HG03432 (cell line): ENCODE measurements around the gene DSEL.

ENCODE experiments used
- ATAC-seq: cut with Tn5 transposase; IDR thresholded peaks from one replicate; pipeline ENCODE4 v1.9.1; 2021; ENCODE audit warnings: mild to moderate bottlenecking, moderate library complexity; ENCODE audit not compliant: unreplicated experiment

The DSEL gene

DNA sequence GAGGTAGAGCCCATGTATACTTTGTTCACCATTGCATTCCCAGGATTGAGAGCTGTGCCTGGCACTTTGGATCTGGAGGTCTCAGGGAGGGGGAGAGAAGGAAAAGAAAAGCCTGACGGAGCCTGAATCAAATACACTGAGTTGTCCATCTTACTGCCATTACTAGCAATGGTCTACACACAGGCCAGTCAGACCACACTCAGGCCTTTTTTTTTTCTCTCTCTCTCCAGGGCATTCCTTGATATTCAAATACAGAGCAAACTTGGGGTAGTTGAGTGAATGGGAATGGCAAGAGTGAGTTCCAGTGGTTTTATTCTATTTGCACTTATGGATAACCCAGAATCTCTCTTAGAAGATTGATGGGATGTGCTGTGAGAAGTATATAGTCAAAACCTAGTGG is 11.8 kb downstream of the DSEL start:
- ATAC-seq = no peak

DNA sequence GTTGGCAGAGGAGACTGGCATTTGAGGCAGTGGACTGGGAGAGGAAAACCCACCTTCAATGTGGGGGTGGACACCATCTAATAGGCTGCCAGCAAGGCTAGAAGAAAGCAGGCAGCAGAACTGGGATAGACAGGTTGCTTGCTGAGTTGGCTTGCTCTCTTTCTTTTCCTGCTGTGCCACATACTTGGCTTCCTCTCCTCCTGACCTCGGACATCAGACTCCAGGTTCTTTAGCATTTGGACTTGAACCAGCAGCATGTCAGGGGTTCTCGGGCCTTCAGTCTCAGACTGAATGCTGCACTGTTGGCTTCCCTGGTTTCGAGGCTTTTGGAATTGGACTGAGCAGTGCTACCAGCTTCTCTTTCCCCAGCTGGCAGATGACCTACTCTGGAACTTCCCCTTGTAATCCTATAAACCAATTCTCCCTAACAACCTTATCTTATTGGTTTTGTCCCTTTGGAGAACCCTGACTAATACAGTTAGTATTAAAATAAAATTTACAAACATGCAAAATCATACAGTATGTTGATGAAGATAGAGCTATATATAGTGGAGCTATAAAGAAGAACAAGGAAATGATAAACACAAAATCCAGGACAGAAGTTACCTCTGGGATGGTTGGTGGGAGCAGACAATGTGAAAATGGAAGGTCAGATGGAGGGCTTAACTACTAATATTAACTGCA is 15.9 kb downstream of the DSEL start:
- no peak for ATAC-seq

DNA sequence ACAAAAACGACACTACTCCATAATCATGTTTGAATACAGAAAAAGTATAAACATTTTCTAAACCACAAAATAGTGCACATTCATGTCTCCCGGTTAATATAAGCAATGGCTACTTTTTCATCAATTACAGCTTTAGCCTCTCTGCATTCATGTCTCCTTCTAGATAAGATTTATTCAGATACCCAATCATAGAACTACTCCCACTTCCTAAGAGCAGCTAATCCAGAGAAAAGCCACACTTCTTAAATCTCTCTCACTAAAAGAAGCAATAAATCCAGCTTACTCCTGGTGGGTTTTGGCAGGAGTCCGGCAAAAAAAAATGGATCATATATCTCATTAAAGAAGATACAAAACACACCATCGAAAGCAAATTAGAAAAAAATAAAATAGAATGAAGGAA is 20.1 kb downstream of the DSEL start:
- no peak for ATAC-seq

- ATAC-seq = no peak
Measured at GRCh38 chr18:67486534-67486933, 30.0 kb downstream of the DSEL start.

GRCh38 chr18:67485655-67486054 is 30.9 kb downstream of the DSEL start:
- ATAC-seq = no peak

DNA sequence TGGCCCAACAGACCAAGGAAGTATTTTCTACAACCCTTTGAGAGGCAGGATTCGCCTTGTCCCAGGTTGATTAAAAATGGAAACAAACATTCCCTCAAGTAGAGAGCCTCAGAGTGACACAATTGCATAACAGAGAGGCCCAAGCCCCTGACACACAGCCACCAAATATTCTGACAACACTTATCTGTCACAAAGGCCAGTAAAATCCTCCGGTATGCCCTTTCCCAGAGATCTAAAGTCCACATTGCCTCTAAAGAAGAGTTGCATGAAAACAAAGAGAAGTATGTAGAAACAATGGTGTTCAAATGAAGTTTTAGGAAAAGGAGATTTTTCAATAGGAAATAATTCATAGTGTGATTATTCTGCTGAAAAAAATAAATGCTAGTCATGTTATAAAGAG is 32.1 kb downstream of the DSEL start:
- ATAC-seq = no peak

- ATAC-seq = no peak
Measured at GRCh38 chr18:67483952-67484351, 32.6 kb downstream of the DSEL start.

- no peak for ATAC-seq
Measured at GRCh38 chr18:67483237-67483636, 33.3 kb downstream of the DSEL start.

DNA sequence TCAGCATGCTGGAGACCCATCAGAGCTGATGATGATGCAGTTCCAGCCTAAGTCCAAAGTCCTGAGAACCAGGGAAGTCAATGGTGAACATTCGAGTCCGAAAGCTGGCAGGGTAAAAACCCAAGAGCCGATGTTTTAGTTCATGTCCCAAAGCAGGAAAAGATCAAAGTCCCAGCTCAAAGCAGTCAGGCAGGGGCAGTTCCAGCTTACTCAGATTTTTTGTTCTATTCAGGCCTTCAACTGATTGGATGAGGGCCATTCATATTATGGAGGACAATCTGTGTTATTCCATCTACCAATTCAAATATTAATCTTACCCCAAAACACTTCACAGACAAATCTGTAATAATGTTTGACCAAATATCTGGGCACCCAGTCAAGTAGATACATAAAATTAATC is 38.3 kb downstream of the DSEL start:
- ATAC-seq = no peak

DNA sequence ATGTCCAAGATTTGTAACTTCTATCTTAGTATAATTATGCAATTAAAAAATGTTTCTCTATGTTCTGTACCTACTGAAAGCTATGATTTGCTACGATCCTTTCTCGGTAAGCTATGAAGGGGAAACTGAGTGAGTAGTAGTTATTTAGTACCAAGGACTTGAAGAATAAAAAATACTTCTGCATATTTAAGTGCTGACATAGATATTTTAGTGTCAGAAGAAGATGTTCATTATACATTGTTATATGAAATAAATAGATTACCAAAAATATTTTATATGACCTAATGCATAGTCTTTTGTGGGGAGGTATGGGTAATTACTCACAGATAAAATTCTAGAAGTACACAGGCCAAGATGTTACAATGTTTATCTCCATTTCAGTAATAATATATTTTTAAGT is 39.0 kb downstream of the DSEL start:
- ATAC-seq = no peak

DNA sequence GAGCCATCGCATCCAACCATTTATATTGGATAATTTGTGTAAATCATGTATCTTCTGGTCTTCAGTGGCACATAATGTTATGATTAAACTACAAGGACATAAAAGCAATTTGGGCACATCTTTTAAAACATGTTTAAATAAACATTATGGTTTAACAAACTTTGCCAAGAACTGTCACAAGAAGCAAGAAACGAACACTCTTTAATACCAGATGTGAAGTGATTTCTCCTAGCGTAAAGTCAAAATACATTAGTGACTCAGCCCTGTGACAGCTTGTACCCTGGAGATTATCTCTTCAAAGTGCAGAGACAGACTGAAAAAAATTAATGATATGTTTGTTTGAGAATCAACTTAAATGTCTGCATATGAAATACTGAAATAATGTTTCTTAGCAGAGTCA is 39.9 kb downstream of the DSEL start:
- no peak for ATAC-seq

DNA sequence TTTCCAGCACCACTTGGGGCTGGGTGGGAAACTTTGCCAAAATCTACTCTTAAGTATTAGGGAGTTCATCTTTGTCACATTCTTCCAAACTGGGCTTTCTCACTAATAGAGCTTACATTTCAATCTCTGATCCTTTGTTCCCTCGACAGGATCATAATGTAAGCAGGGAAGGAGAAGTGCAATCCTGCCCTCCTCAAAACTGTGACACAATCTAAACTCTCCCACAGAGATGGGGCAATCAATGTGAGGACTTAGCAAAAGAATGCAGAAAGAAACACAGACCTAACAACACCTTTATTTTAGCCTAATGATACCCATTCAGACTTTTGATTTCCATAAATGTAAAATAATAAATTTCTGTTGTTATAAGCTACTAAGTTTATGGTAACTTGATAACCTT is 40.8 kb downstream of the DSEL start:
- ATAC-seq = no peak

DNA sequence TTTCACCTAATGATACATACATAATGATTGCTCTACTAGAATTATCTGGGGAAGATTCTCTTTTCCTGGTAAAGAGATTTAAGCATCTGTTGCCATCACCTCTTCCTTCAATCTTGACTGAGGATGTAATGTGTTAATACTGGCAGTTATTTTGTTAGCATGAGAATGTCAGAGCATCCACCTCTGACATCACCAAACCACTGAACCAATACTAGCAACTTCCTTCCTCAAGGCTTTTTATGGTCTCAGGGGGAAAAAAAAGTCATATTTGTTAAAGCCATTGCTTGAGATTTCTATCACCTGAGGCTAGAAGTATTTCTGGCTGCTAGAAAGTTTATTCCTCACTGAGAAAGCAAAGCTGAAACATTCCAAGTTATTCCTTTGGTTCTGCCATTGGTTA is 48.5 kb downstream of the DSEL start:
- no peak for ATAC-seq

DNA sequence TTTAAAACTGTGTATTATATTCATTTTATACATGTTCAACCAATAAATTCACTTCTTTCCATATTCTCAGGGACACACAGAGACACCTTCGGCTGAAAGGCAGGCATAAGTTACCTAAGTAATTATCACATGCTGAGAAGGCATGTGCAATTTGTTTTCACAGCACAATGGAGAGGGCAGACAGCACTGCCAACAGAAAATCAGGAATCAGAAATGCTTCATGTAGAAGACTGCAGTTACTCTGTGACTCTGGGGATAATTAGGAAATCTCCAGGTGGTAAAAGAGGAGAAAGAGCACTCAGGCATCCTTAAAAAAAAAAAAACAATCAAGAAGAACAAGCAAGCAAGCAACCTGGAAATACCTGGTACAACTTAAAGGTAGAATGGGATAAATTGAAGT is 49.3 kb downstream of the DSEL start:
- ATAC-seq = no peak

DNA sequence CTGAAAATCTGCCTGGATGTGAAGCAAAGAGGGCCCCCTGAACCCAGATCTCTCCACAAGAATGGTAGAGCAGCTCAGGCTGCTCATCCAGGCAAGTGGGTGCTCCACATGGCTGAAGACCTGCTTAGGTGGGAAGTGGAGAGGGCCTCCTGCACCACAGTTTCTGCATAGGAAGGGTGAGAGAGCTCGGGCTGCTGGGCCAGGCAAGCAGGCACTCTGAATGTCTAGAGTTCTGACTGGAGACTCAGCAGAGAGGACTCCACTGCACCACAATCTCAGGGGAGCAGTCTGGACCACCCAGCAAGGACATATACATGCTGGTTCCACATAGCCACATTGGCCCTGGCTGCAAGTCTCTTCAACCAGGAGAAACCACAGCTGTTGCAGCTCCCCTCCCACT is 52.0 kb downstream of the DSEL start:
- no peak for ATAC-seq

GRCh38 chr18:67463829-67464228 is 52.7 kb downstream of the DSEL start:
- peak; percentile 71 for ATAC-seq

DNA sequence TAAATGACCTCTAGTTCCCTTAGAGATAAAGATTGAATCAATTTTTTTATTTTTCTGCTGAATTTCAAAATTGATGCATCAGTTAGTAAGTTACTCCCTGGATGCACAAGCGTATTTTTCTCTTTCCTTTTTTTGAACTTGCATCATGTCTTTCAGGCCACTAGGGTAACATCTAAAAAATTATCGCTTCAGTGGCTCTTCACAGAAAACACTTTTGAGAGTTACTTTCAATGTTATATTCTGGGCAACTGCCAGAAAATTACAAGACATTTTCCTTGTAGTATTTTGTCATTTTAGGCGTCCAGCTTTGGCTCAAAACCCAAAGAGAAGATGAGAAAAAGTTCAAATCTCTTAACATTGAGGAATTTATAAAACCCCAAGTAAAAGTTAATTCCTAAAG is 59.8 kb downstream of the DSEL start:
- no peak for ATAC-seq
